ENCODE data around the gene PRKX.

The PRKX gene

DNA sequence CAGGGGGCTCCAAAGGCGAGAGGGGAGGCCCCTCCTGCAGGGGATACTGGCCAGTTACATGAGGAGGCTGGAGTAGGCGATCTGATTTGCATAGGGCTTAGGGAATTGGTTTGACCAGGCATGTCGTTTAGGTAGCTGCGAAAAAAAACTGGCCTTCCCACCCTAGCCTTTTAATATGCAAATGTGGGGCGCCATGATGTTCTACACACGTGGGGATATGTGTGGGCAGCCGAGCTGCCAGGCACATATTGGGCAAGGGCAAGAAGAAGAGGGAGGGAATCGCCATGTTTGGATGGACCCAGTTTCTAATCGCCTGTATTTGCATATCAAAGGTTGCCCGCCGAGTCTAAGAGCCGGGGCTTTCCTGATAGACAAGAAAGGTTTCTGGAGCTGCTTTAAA is 121.3 kb downstream of the PRKX start:
- no peak for DNase-seq (ENCODE audit: low spot score)

GRCh38 chrX:3589474-3589873 is 124.0 kb downstream of the PRKX start:
- no peak for DNase-seq (ENCODE audit: low spot score)
- no peak for TF ChIP-seq CTCF (IDR thresholded peaks at IDR 0.05; ENCODE audit: extremely low read depth, missing control alignments)

More for the DNA sequence above, 121.3 kb downstream of the PRKX start:
- no peak for TF ChIP-seq CTCF (IDR thresholded peaks at IDR 0.05; ENCODE audit: extremely low read depth, missing control alignments)

DNA sequence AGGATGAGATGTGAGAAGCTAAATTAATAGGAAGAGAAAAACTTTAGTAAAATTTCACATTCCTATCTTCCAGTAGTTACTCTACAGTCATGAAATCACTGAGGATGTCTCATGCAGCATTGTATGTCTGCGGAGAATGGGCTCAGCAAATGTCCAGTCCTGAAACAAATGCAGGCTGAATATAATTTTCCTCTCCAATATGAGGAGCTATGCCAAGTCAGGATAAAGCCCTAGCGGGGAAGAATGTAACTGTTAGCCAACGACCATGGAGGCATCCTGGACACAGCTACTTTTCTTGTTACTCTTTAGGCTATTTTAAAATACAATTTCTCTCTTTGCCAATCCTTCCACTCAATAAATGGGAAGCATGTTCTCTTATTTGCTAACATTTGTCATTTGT is 127.7 kb downstream of the PRKX start:
- no peak for TF ChIP-seq CTCF (IDR thresholded peaks at IDR 0.05; ENCODE audit: extremely low read depth, missing control alignments)
- no peak for DNase-seq (ENCODE audit: low spot score)

DNA sequence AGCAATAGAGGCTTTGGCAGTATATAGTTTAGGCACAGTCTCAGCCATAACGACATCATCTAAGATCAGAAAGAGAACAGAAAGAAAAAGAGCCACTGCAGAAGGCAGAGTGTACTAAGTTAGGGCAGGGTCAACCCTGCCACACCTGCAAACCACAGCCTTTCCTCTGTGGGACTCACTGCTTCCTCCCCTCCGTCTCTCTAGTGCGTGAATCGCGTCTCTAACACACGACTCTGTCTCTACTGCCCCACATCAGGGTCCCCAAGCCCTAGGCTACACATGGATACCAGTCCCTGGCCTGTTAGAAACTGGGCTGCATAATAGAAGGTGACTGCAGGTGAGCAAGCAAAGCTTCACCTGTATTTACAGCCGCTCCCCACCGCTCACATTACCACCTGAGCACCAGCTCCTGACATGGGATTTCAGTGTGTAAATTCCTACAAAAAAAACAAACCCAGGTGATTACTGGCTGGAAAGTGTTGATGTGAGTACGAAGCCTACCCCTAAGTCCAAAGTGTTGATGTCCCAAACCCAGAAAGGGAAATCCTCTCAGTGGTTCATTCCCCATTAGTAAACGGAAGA is 128.9 kb downstream of the PRKX start:
- DNase-seq (ENCODE audit: low spot score): no peak

GRCh38 chrX:3582451-3582850 is 131.0 kb downstream of the PRKX start:
- DNase-seq (ENCODE audit: low spot score): no peak
- no peak for TF ChIP-seq CTCF (IDR thresholded peaks at IDR 0.05; ENCODE audit: extremely low read depth, missing control alignments)

More for the DNA sequence above, 128.9 kb downstream of the PRKX start:
- TF ChIP-seq CTCF (IDR thresholded peaks at IDR 0.05; ENCODE audit: extremely low read depth, missing control alignments): no peak

GRCh38 chrX:3581609-3582108 is 131.8 kb downstream of the PRKX start:
- TF ChIP-seq CTCF (IDR thresholded peaks at IDR 0.05; ENCODE audit: extremely low read depth, missing control alignments): no peak
- no peak for DNase-seq (ENCODE audit: low spot score)

DNA sequence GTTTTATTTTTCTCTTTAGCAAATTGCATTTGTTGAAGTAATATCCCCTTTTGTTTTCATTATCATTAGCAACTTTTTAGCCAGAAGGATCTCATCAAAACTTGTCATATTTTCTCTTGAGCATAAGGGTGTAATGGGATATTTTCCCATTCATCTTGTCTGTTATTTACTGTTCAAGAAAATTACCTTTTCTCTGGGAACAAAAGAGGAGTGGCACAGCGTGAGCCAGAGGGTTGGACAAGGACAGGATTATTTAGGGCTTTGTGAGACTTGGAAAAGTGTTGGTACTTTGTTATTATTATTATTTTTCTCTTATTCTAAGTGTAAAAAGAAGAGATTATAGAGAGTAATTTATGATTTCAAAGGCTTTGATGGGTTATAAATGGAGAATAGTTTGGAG is 135.9 kb downstream of the PRKX start:
- DNase-seq (ENCODE audit: low spot score): no peak
- no peak for TF ChIP-seq CTCF (IDR thresholded peaks at IDR 0.05; ENCODE audit: extremely low read depth, missing control alignments)

Measured in GM20000 (cell line).